PC-3 (cell line): Measurements from ENCODE around the gene TPD52L1. TPM values are rescaled to one million over a fixed set of nuclear protein-coding genes. Genes with fewer than 3 reads are reported as not detected.

Experiments
- ATAC-seq: fragments of 200-7000 bp; cut with Tn5 transposase; 2 replicates; pipeline ENCODE4 v1.9.1; 2020; ENCODE audit warnings: mild to moderate bottlenecking, moderate library complexity
- BruUV-seq: library from RNA; stranded (reverse); fragments of 400-500 nt; replicated peaks from 2 replicates; lab custom pipeline; 2021; lab: Mats Ljungman, UMichigan
- CTCF ChIA-PET: fragments of 300-600 bp; sonication (Branson Sonifier 250); formaldehyde crosslinking; loops from one replicate; lab custom pipeline; 2022; ENCODE audit warnings: antibody characterized with exemption; lab: Charles Lee
- POLR2A ChIA-PET: fragments of 300-600 bp; sonication (Branson Sonifier 250); formaldehyde crosslinking; loops from one replicate; lab custom pipeline; 2022; ENCODE audit warnings: antibody characterized with exemption; ENCODE audit not compliant: unreplicated experiment; lab: Charles Lee
- DNase-seq: peaks from one replicate; pipeline ENCODE4 v3.0.0-alpha.2; 2015
- H2AFZ ChIP-seq: fragments of 300-600 bp; sonication (generic); 2 replicates; pipeline ENCODE4 v1.6.0; 2016; ENCODE audit warnings: antibody characterized with exemption, low read length
- H3F3A ChIP-seq: fragments of 300-600 bp; sonication (generic); one replicate; pipeline ENCODE4 v1.6.0; 2017; ENCODE audit warnings: antibody characterized with exemption, low read length, control low read depth, mild to moderate bottlenecking; ENCODE audit not compliant: unreplicated experiment
- H3K27ac ChIP-seq: fragments of 300-600 bp; sonication (generic); 2 replicates; pipeline ENCODE4 v1.5.1; 2016; ENCODE audit warnings: mild to moderate bottlenecking, low read length
- H3K27me3 ChIP-seq: fragments of 300-600 bp; sonication (generic); 2 replicates; pipeline ENCODE4 v1.6.1; 2016; ENCODE audit warnings: low read length, mixed read lengths
- H3K36me3 ChIP-seq: fragments of 300-600 bp; sonication (generic); 2 replicates; pipeline ENCODE4 v1.6.1; 2016; ENCODE audit warnings: low read depth, mixed run types, low read length, mixed read lengths
- H3K4me1 ChIP-seq: fragments of 300-600 bp; sonication (generic); 2 replicates; pipeline ENCODE4 v1.5.1; 2016; ENCODE audit warnings: low read length; ENCODE audit not compliant: insufficient read depth
- H3K4me2 ChIP-seq: fragments of 300-600 bp; sonication (generic); 2 replicates; pipeline ENCODE4 v1.6.0; 2016; ENCODE audit warnings: low read length
- H3K4me3 ChIP-seq: fragments of 300-600 bp; sonication (generic); 2 replicates; pipeline ENCODE4 v1.5.1; 2016; ENCODE audit warnings: mild to moderate bottlenecking, low read length, mixed read lengths
- H3K79me2 ChIP-seq: fragments of 300-600 bp; sonication (generic); 2 replicates; pipeline ENCODE4 v1.6.1; 2017; ENCODE audit warnings: low read length, mixed read lengths
- H3K9ac ChIP-seq: fragments of 300-600 bp; sonication (generic); 2 replicates; pipeline ENCODE4 v1.6.0; 2016; ENCODE audit warnings: mild to moderate bottlenecking, low read length
- H3K9me2 ChIP-seq: fragments of 300-600 bp; sonication (generic); replicated peaks from 2 replicates; pipeline ENCODE4 v1.6.1; 2016; ENCODE audit warnings: mixed run types, low read length, mixed read lengths
- H3K9me3 ChIP-seq: fragments of 300-600 bp; sonication (generic); 2 replicates; pipeline ENCODE4 v1.6.1; 2016; ENCODE audit warnings: low read length, mixed read lengths
- H4K20me1 ChIP-seq: fragments of 300-600 bp; sonication (generic); 2 replicates; pipeline ENCODE4 v1.6.1; 2016; ENCODE audit warnings: low read length, mixed read lengths
- EZH2 ChIP-seq: fragments of 300-600 bp; sonication (generic); IDR thresholded peaks from one replicate; pipeline ENCODE4 v1.6.1; 2017; ENCODE audit warnings: antibody characterized with exemption, mild to moderate bottlenecking, low read length; ENCODE audit not compliant: unreplicated experiment
- EZH2phosphoT487 ChIP-seq: fragments of 300-600 bp; sonication (generic); IDR thresholded peaks from 2 replicates; pipeline ENCODE4 v1.6.1; 2018; ENCODE audit warnings: mild to moderate bottlenecking, antibody characterized with exemption, low read length, borderline replicate concordance
- intact Hi-C: fragments of 100-400 bp; cut with micrococcal nuclease; formaldehyde crosslinking; loops from 2 replicates; pipeline ENCODE4 v1.9.0; 2023
- total RNA-seq: library from RNA; depleted of rRNA; stranded (reverse); fragments of >200 nt; gene quantifications from 2 replicates; pipeline ENCODE4 v1.2.3, GENCODE V29; 2014
- TF ChIP-seq, protein P1 (sequence below): fragments of 300-600 bp; sonication (generic); conservative IDR thresholded peaks from 2 replicates; pipeline ENCODE4 v1.5.1; 2017; ENCODE audit warnings: antibody characterized with exemption, low read depth, mild to moderate bottlenecking, low read length

Gene TPD52L1
- total RNA-seq, 1 experiment from 2014 or later = 39.4 TPM

DNA sequence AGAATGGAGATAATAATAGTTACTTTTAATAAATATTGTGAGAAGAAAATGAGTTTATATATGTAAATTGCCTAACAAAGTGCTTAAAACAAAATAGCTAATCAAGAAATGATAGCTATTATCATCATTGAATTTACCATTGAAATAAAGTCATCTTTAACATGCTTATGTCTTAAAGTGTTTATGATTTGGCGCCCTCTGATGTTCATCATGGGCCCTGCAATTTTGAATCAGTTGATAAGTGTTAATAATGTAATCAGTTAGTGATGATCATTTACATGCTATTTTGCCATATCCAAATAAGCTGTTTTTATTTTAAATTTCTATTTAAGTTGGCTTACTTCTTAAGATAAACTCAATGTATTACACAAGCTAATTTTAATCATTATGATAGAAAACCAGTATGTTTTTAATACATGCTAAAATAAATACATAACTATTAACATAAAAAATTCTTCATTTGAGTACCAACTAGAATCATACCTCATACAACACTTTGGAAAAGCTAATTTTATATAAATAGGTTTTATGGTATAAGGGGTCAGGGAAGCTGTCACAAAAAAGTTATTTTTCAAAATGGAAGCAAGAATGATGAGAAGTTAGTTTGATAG is 39.2 kb upstream of the TPD52L1 start:
- Histone ChIP-seq H3K4me3 (no peak overlapping the region), H3K36me3 (no peaks in the 10 kb centered on the region), H3K9ac (no peak overlapping the region), H3K27ac (no peak overlapping the region), H3F3A (no peaks in the 10 kb centered on the region), H3K79me2 (no peaks in the 10 kb centered on the region), H3K27me3 (no peaks in the 10 kb centered on the region), H3K9me2 (no peaks in the 10 kb centered on the region), H3K4me2 (no peak overlapping the region), H2AFZ (no peak overlapping the region), H3K9me3 (peaks cover 6% of the 10 kb centered on the region; the same call in 1 of the 2 replicates), H3K4me1 (no peaks in the 10 kb centered on the region), H4K20me1 (no peaks in the 10 kb centered on the region)
- peak; percentile 74 for DNase-seq
- BruUV-seq = no TSS peak
- ChIA-PET CTCF (interaction anchor here (1.0 kb wide), 2 partner anchors 153 to 244 kb away, joined by 3 to 7 read pairs; no protein-coding TSS in a partner anchor), POLR2A (no interaction called here)
- intact Hi-C loops = loop anchor here (1.0 to 2.0 kb wide), 2 partner anchors 152 to 244 kb away; partner anchors contain the start of gene RNF217
- ATAC-seq = no peak
- TF ChIP-seq, protein P1, sequence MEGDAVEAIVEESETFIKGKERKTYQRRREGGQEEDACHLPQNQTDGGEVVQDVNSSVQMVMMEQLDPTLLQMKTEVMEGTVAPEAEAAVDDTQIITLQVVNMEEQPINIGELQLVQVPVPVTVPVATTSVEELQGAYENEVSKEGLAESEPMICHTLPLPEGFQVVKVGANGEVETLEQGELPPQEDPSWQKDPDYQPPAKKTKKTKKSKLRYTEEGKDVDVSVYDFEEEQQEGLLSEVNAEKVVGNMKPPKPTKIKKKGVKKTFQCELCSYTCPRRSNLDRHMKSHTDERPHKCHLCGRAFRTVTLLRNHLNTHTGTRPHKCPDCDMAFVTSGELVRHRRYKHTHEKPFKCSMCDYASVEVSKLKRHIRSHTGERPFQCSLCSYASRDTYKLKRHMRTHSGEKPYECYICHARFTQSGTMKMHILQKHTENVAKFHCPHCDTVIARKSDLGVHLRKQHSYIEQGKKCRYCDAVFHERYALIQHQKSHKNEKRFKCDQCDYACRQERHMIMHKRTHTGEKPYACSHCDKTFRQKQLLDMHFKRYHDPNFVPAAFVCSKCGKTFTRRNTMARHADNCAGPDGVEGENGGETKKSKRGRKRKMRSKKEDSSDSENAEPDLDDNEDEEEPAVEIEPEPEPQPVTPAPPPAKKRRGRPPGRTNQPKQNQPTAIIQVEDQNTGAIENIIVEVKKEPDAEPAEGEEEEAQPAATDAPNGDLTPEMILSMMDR = peak; percentile 84
- TF ChIP-seq EZH2 = no peak

DNA sequence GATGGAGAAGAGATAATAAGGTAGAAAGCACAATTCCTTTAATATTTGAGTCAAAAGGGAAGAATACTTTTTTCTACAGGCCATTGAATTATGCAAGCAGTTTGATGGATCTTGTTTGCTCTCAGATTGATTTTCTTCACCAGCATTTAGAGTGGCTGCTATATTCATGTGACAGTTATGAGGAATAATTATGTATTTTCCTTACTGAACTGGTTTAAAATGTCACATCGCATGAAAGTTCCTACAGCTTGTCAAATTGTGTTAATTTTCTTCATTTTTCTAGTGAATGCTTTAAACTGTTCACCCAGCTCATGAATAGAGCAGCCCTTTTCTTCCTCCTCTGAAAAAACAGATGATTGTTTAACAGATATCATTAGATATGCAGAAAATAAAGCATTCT is 37.4 kb upstream of the TPD52L1 start:
- no peak overlapping the region for H2AFZ ChIP-seq
- no peaks in the 10 kb centered on the region for H3K27me3 ChIP-seq
- H4K20me1 ChIP-seq = no peaks in the 10 kb centered on the region
- CTCF ChIA-PET = no interaction called here
- no peaks in the 10 kb centered on the region for H3K9me2 ChIP-seq
- DNase-seq = no peak
- H3K36me3 ChIP-seq = no peaks in the 10 kb centered on the region
- no peaks in the 10 kb centered on the region for H3K4me1 ChIP-seq
- H3K27ac ChIP-seq = no peak overlapping the region
- BruUV-seq = no TSS peak
- no peaks in the 10 kb centered on the region for H3K79me2 ChIP-seq
- no peak overlapping the region for H3K9ac ChIP-seq
- H3F3A ChIP-seq = no peaks in the 10 kb centered on the region
- POLR2A ChIA-PET = no interaction called here
- H3K9me3 ChIP-seq = 0 out of 2 replicates have a peak, but pooled peaks cover 4% of the 10 kb centered on the region
- ATAC-seq = no peak
- H3K4me2 ChIP-seq = no peak overlapping the region
- intact Hi-C loops = no loop called here
- H3K4me3 ChIP-seq = no peak overlapping the region
- TF ChIP-seq EZH2phosphoT487 (no peak), EZH2 (no peak)
- TF ChIP-seq, protein P1 = no peak

DNA sequence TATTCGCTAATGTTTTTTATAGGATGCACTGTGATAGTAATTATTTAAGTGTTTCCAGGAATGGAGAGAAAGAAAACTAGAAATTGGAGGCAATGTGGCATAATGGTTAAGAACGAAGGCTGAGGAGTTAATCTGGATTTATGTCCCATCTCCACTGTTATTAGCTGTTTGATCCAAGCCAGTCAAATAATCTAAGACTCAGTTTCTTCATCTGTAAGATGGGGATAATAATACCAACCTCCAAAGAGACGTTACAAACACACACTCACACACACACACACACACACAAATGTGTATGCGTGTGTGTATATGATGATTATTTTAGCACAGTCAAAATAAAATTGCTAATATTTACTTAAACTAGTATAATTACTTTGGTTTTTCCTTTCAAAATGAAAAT is 36.9 kb upstream of the TPD52L1 start:
- H3K27ac ChIP-seq = no peak overlapping the region
- ChIA-PET POLR2A (no interaction called here), CTCF (no interaction called here)
- intact Hi-C loops = no loop called here
- TF ChIP-seq, protein P1 = no peak
- TF ChIP-seq EZH2phosphoT487 = no peak
- H3F3A ChIP-seq = no peaks in the 10 kb centered on the region
- no peaks in the 10 kb centered on the region for H3K79me2 ChIP-seq
- H3K4me1 ChIP-seq = no peaks in the 10 kb centered on the region
- no peak overlapping the region for H3K4me3 ChIP-seq
- H3K9me2 ChIP-seq = no peaks in the 10 kb centered on the region
- BruUV-seq = no TSS peak
- ATAC-seq = no peak
- no peaks in the 10 kb centered on the region for H3K27me3 ChIP-seq
- H3K9me3 ChIP-seq = 0 out of 2 replicates have a peak, but pooled peaks cover 4% of the 10 kb centered on the region
- no peaks in the 10 kb centered on the region for H3K36me3 ChIP-seq
- H3K4me2 ChIP-seq = no peak overlapping the region
- DNase-seq = no peak
- no peak overlapping the region for H2AFZ ChIP-seq
- no peaks in the 10 kb centered on the region for H4K20me1 ChIP-seq
- no peak overlapping the region for H3K9ac ChIP-seq
